GM18517 (cell line): Measurements from ENCODE around the gene PDZD7.

ENCODE experiments used
- ATAC-seq: cut with Tn5 transposase; IDR thresholded peaks from one replicate; pipeline ENCODE4 v1.9.1; 2021; ENCODE audit warnings: mild to moderate bottlenecking, moderate library complexity; ENCODE audit not compliant: unreplicated experiment

PDZD7 gene

GRCh38 chr10:101061624-101062231 lies 30.8 kb upstream of the PDZD7 start, which contains the start of gene KAZALD1:
KAZALD1 (plus strand) TSS chr10:101061989; CDS start chr10:101062593, 604 bp downstream.
- no peak for ATAC-seq

DNA sequence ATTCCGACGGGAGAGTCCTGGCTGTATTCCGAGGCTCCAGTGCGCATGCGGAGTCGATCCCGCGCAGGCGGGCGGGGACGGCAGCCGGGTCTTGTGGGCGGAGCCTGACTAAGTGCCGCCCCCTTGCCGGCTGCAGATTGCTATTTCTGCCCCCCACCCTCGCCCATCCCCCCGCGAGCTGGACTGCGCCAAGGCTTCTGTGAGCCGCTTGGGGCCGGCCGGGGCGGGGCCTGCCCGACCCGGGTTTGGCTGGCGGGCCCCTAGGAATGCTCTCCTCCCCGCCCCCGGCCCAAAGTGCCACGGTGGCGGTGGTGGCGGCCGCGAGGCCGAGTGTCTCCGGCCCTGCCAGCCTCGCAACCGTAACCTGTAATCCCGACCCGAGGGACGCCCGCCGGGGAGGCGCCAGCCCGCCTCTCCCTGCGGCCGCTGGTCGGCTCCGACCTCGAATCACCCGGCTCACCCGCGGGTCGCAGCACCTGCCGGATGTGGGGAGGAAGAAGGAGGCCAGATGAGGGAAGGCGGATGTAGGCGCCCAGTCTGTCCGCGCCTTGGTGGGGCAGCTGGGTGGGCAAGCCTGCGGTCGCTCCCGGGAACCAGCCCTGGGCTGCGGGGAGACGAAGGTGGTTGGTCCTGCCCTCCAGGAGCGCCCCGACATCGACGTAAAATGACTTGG lies 30.2 kb upstream of the PDZD7 start:
- peak; percentile 57 for ATAC-seq

GRCh38 chr10:101060036-101060950 lies 29.4 kb upstream of the PDZD7 start:
- peak; percentile 36 for ATAC-seq

GRCh38 chr10:101056365-101057151 lies 25.6 kb upstream of the PDZD7 start:
- no peak for ATAC-seq

DNA sequence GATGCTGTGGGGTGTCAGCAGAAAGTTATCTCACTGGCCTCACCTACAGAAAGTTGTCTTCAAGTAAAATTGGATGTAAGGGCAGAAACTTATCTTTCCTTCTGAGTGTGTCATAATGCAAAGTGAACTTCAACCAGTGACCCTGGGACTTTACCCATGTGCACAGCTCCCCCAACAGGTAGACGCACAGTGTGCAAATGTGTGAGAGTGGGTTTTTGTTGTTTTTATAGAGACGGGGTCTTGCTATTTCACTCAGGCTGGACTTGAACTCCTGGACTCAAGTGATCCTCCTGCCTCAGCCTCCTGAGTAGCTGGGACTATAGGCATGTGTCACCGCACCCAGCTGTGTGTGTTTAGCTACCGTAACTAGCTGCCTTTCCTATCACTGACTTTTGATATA lies 24.5 kb upstream of the PDZD7 start:
- no peak for ATAC-seq

DNA sequence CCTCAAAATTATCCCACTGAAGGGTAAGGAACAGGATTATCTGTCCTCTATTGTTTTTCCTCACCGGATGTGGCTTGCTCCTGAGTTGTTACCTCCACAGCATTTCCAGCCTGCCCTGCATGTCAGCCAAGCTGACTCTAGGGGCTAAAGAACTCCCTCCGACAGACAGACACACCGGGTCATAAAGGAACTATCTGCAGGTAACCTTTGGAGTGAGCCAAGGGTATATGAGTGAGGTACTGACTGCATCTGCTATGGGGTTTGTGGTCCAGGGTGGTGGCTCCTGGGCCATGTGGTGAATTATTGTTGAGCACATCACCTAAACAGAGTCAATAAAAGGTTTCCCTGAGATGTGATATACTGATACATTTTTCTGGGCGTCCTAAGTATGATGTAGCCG lies 23.9 kb upstream of the PDZD7 start:
- ATAC-seq: no peak

DNA sequence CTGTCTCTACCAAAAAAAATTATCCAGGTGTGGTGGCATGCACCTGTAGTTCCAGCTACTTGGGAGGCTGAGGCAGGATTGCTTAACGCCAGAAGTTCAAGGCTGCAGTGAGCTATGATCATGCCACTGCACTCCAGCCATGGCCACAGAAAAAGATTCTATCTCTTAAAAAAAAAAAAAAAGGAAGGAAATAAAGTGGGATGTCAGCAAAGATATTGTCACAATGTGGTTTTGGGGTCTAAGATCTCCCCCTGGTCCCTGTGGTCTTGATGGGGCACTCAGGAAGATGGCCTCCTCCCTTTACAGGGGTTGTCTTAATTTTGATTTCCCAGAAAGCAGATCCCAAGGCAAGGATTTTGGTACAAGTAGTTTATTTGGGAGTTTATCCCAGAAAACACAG lies 23.4 kb upstream of the PDZD7 start:
- no peak for ATAC-seq

DNA sequence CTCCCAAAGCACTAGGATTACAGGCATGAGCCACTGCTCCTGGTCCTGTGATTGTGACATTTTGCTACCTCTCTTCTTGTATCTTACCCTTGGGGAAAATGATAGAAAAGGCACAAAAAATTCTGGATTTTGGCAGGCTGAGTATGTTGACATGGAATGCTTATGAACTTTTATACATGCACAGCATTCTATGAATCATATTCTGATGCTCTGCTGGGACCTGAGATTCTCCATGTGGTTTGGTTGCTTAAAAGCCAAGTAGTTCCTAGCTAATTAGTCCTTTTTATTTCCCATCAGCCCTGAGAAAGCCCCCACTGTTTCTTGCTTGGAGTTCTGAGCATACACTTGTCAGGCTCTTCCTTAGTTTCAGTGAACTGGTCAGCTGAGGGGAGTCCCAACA lies 22.6 kb upstream of the PDZD7 start:
- no peak for ATAC-seq

GRCh38 chr10:101052285-101052684 lies 21.4 kb upstream of the PDZD7 start:
- no peak for ATAC-seq

- no peak for ATAC-seq
Measured at GRCh38 chr10:101050208-101051069, 19.5 kb upstream of the PDZD7 start.

GRCh38 chr10:101047961-101048892 lies 17.3 kb upstream of the PDZD7 start:
- ATAC-seq: no peak

DNA sequence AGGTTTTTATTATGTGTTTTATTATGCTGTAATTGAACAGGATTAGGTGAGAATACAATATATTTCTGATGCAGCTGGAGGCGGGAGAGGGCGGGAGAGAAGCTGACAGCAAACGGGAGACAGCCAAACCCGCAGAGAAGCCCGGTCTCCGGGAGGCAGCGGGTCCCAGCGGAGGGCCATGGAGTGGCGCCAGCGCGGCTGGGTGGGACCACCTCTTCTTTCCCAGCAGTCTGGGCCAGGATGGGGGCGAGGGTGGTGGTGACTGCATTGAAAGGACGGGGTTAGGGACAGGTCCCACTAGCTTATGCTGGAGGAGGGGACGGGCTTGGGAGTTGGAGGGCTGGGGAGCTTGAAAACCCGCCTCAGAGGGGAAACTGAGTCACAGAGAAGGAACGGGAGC lies 16.3 kb upstream of the PDZD7 start:
- ATAC-seq: no peak

GRCh38 chr10:101046332-101047238 lies 15.7 kb upstream of the PDZD7 start:
- ATAC-seq: no peak

DNA sequence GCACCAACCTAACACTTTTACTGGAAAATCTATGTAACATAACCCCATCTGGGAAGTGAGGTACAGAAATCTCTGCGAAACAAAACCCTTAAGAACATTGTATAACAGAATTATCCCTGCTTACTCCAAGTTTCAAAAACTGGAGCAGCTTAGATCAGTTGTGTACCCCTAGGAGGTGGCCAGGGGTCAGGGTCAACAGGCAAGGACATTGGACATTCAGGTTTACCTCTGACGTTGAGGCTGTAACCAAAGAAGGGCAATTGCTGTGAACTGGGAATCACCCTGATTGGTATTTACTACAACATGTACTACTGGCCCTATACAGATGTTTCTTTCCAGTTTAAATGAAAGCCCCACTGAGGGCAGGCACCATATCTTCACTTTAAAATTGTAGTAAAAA lies 13.2 kb upstream of the PDZD7 start:
- no peak for ATAC-seq

DNA sequence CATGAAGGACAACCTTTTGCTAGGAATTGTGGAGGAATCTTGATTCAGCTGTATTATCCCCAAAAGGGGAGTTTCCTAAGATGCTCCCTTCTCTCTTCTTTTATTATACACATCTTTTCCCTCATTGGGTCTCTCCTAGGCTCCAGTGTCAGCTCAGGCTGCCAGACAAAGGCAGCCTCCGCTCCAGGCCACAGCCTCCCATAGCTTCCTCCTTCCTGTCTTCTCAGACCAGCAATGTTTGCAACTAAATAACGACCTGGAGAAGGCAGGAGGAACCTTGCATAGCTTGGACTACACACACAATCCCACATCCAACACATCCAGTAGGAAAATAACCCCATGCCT lies 12.4 kb upstream of the PDZD7 start:
- no peak for ATAC-seq

DNA sequence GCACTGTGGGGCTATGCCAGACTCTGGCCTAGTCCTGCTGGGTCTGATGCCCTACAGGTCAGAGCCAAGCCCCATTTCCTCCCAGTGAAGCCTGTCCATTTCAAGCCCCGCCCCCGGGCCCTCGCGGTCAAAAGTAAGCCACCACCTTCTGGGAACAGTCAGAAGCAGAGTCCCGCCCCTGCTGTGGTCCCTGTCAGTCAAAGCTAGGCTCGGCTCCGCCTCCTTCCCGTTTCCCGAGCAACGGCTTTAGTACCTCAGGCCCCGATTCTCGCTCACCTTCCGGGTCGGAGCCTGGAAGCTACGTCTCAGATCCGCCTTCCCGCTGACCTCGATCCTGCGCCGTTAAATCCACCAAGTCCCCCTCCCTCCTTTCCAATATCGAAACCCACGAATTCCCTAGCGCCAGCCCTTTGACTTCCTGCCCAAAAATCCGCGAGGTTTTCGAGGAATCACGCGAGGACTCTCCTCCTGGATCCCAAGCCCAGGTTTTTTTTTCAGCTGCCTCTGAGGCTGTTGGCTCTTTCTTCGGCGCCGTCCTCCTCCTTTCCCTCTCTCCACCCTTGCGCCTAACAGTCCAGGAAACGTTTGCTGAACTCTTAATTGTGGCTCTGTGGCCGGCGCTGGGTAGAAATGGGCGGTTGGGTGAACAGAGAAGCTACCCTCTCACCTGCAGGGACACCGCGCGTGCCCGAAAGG lies 11.9 kb upstream of the PDZD7 start:
- peak; percentile 92 for ATAC-seq

- ATAC-seq: no peak
Measured at GRCh38 chr10:101042118-101042517, 11.2 kb upstream of the PDZD7 start.
